Measurements from ENCODE around the gene BMPR1A. TPM values are rescaled to one million over a fixed set of nuclear protein-coding genes. Genes with fewer than 3 reads are reported as not detected.

Gene BMPR1A
- total RNA-seq, 1 experiment from 2014 or later: 42.6 TPM

DNA sequence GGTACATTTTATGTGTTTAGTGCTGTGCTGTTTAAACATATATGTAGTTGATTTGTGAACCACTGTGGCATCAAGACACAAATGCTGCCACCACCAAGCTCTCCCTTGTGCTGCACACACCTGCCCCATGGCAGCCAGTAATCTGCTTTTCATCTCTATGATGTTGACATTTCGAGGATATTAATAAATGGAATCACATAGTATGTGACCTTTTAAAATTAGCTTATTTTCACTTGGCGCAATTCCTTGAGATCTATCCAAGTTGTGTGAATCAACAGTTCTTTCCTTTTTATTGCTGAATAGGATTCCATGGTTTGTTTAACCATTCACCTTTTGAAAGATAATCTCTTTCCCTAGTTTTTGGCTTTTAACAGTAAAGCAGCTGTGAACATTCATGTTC is 73.1 kb downstream of the BMPR1A start:
- Histone ChIP-seq H3K4me2 (ENCODE audit: low read length) (no peak overlapping the region), H3K36me3 (ENCODE audit: control insufficient read depth in 1 of 2, insufficient read depth in 2 of 2, low read length in 2 of 2) (no peaks in the 10 kb centered on the region), H3K79me2 (ENCODE audit: insufficient read depth, low read length) (peaks cover 82% of the 10 kb centered on the region), H3K4me1 (ENCODE audit: control insufficient read depth in 1 of 2, insufficient read depth in 2 of 2, low read length in 2 of 2) (peaks cover 7 to 17% of the 10 kb centered on the region in 2 experiments; a peak in 3 of 4 replicates), H3K4me3 (replicated peaks in 1 of 2; ENCODE audit: low read depth in 1 of 2, low read length in 2 of 2) (no peak overlapping the region), H3K9me3 (ENCODE audit: control insufficient read depth in 1 of 2, insufficient read depth in 1 of 2, low read depth in 1 of 2, low read length in 2 of 2) (no peaks in the 10 kb centered on the region), H4K20me1 (ENCODE audit: insufficient read depth) (peaks cover 3% of the 10 kb centered on the region; the same call in 1 of the 2 replicates), H3K9me2 (ENCODE audit: insufficient read depth) (no peaks in the 10 kb centered on the region), H3K27ac (ENCODE audit: low read depth, low read length) (no peak overlapping the region), H3K27me3 (ENCODE audit: insufficient read depth, low read length) (no peaks in the 10 kb centered on the region), H2AFZ (ENCODE audit: low read depth, low read length, poor library complexity, severe bottlenecking) (no peak overlapping the region), H3K9ac (ENCODE audit: low read length) (no peak overlapping the region)
- TF ChIP-seq, protein P1, sequence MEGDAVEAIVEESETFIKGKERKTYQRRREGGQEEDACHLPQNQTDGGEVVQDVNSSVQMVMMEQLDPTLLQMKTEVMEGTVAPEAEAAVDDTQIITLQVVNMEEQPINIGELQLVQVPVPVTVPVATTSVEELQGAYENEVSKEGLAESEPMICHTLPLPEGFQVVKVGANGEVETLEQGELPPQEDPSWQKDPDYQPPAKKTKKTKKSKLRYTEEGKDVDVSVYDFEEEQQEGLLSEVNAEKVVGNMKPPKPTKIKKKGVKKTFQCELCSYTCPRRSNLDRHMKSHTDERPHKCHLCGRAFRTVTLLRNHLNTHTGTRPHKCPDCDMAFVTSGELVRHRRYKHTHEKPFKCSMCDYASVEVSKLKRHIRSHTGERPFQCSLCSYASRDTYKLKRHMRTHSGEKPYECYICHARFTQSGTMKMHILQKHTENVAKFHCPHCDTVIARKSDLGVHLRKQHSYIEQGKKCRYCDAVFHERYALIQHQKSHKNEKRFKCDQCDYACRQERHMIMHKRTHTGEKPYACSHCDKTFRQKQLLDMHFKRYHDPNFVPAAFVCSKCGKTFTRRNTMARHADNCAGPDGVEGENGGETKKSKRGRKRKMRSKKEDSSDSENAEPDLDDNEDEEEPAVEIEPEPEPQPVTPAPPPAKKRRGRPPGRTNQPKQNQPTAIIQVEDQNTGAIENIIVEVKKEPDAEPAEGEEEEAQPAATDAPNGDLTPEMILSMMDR (IDR thresholded peaks at IDR 0.05 in 2 of 3, conservative IDR thresholded peaks at IDR 0.05 in 1 of 3; ENCODE audit: borderline replicate concordance in 1 of 3, insufficient read depth in 1 of 3, low read depth in 2 of 3, low read length in 2 of 3): no peak
- no peak for TF ChIP-seq ZNF274 (IDR thresholded peaks at IDR 0.05; ENCODE audit: low read depth, low read length)
- ATAC-seq: no peak
- no peak for DNase-seq (ENCODE audit: low read depth, low spot score)
- CTCF ChIA-PET: no interaction called here
- BruUV-seq (replicated peaks): no TSS peak
- RAD21 ChIA-PET (ENCODE audit: low non-redundant PET in 1 of 2, low total read pairs in 2 of 2, uncharacterized antibody in 2 of 2, unreplicated experiment in 2 of 2): no interaction called here
- POLR2A ChIA-PET: no interaction called here
- intact Hi-C loops (cut with micrococcal nuclease): no loop called here

GRCh38 chr10:86830043-86830591 is 73.7 kb downstream of the BMPR1A start:
- H4K20me1 ChIP-seq (ENCODE audit: insufficient read depth): peaks cover 3% of the 10 kb centered on the region; the same call in 1 of the 2 replicates
- ChIA-PET POLR2A (no interaction called here), CTCF (no interaction called here), RAD21 (ENCODE audit: low non-redundant PET in 1 of 2, low total read pairs in 2 of 2, uncharacterized antibody in 2 of 2, unreplicated experiment in 2 of 2) (no interaction called here)
- H3K9me3 ChIP-seq (ENCODE audit: control insufficient read depth in 1 of 2, insufficient read depth in 1 of 2, low read depth in 1 of 2, low read length in 2 of 2): no peaks in the 10 kb centered on the region
- H3K27ac ChIP-seq (ENCODE audit: low read depth, low read length): no peak overlapping the region
- no peak overlapping the region for H2AFZ ChIP-seq (ENCODE audit: low read depth, low read length, poor library complexity, severe bottlenecking)
- H3K9me2 ChIP-seq (ENCODE audit: insufficient read depth): no peaks in the 10 kb centered on the region
- BruUV-seq (replicated peaks): no TSS peak
- intact Hi-C loops (cut with micrococcal nuclease): no loop called here
- DNase-seq (ENCODE audit: low read depth, low spot score) (no peak), ATAC-seq (no peak)
- no peaks in the 10 kb centered on the region for H3K27me3 ChIP-seq (ENCODE audit: insufficient read depth, low read length)
- H3K36me3 ChIP-seq (ENCODE audit: control insufficient read depth in 1 of 2, insufficient read depth in 2 of 2, low read length in 2 of 2): no peaks in the 10 kb centered on the region
- TF ChIP-seq CEBPB (IDR thresholded peaks at IDR 0.05; ENCODE audit: low read depth): no peak
- no peak for TF ChIP-seq SRF (IDR thresholded peaks at IDR 0.05; ENCODE audit: low read depth)
- TF ChIP-seq POLR2AphosphoS5 (IDR thresholded peaks at IDR 0.05; ENCODE audit: low read depth, low read length): no peak
- TF ChIP-seq RAD21 (IDR thresholded peaks at IDR 0.05; ENCODE audit: low read depth): no peak
- TF ChIP-seq REST (IDR thresholded peaks at IDR 0.05; ENCODE audit: low read depth): no peak
- TF ChIP-seq, protein P2, sequence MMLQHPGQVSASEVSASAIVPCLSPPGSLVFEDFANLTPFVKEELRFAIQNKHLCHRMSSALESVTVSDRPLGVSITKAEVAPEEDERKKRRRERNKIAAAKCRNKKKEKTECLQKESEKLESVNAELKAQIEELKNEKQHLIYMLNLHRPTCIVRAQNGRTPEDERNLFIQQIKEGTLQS (IDR thresholded peaks at IDR 0.05): no peak
- no peak for TF ChIP-seq EGR1 (IDR thresholded peaks at IDR 0.05; ENCODE audit: low read depth)
- TF ChIP-seq JUND (IDR thresholded peaks at IDR 0.05): no peak
- no peak overlapping the region for H3K4me3 ChIP-seq (replicated peaks in 1 of 2; ENCODE audit: low read depth in 1 of 2, low read length in 2 of 2)
- H3K4me1 ChIP-seq (ENCODE audit: control insufficient read depth in 1 of 2, insufficient read depth in 2 of 2, low read length in 2 of 2): peaks cover 7 to 17% of the 10 kb centered on the region in 2 experiments; a peak in 3 of 4 replicates
- H3K79me2 ChIP-seq (ENCODE audit: insufficient read depth, low read length): peaks cover 86% of the 10 kb centered on the region
- H3K4me2 ChIP-seq (ENCODE audit: low read length): no peak overlapping the region
- no peak overlapping the region for H3K9ac ChIP-seq (ENCODE audit: low read length)
